ENCODE measurements around the gene IL4. TPM values are rescaled to one million over a fixed set of nuclear protein-coding genes. Genes with fewer than 3 reads are reported as not detected.
"Not testable (repeated sequence)": the region's sequence is repeated elsewhere in the genome, so short reads cannot be mapped to it uniquely, and the experiment has no call there.

The IL4 gene
- not detected for total RNA-seq
- long read RNA-seq = 0 reads

- DNase-seq = no peak
- Histone ChIP-seq H3K4me1 (peaks cover 19% of the 10 kb centered on the region), H3K27ac (peak within 1 kb of the TSS; percentile 70), H3K36me3 (no peaks in the 10 kb centered on the region), H3K4me3 (no peak within 1 kb of the TSS), H3K9me3 (no peaks in the 10 kb centered on the region), H3K27me3 (ENCODE audit: low read depth) (no peaks in the 10 kb centered on the region)
- intact Hi-C loops (cut with DNase I) = no loop called here
- no peak for ATAC-seq
- no peak for TF ChIP-seq CTCF (IDR thresholded peaks at IDR 0.05)
Observed at GRCh38 chr5:132673939-132674630, at the start of gene IL4. IL4 (plus strand) TSS chr5:132673989; CDS start chr5:132674051, 62 bp downstream.

- Histone ChIP-seq H3K27ac (no peak overlapping the region), H3K4me3 (no peak overlapping the region), H3K27me3 (ENCODE audit: low read depth) (no peaks in the 10 kb centered on the region), H3K4me1 (no peaks in the 10 kb centered on the region), H3K36me3 (peaks cover 33% of the 10 kb centered on the region), H3K9me3 (no peaks in the 10 kb centered on the region)
- no peak for TF ChIP-seq CTCF (IDR thresholded peaks at IDR 0.05)
- intact Hi-C loops (cut with DNase I) = no loop called here
- DNase-seq = no peak
- no peak for ATAC-seq
Observed at GRCh38 chr5:132627470-132627869, 46.3 kb upstream of the IL4 start.

- no peaks in the 10 kb centered on the region for H3K9me3 ChIP-seq
- ATAC-seq (no peak), DNase-seq (no peak)
- intact Hi-C loops (cut with DNase I) = no loop called here
- no peak for TF ChIP-seq CTCF (IDR thresholded peaks at IDR 0.05)
- no peak overlapping the region for H3K27ac ChIP-seq
- H3K4me1 ChIP-seq = no peaks in the 10 kb centered on the region
- peaks cover 21% of the 10 kb centered on the region for H3K36me3 ChIP-seq
- no peaks in the 10 kb centered on the region for H3K27me3 ChIP-seq (ENCODE audit: low read depth)
- no peak overlapping the region for H3K4me3 ChIP-seq
Observed at GRCh38 chr5:132628814-132629213, 45.0 kb upstream of the IL4 start.

- Histone ChIP-seq H3K27me3 (ENCODE audit: low read depth) (no peaks in the 10 kb centered on the region), H3K36me3 (peaks cover 21% of the 10 kb centered on the region), H3K4me1 (no peaks in the 10 kb centered on the region), H3K9me3 (no peaks in the 10 kb centered on the region), H3K27ac (no peak overlapping the region), H3K4me3 (no peak overlapping the region)
- ATAC-seq (no peak), DNase-seq (no peak)
- TF ChIP-seq CTCF (IDR thresholded peaks at IDR 0.05) = no peak
- intact Hi-C loops (cut with DNase I) = no loop called here
Observed at GRCh38 chr5:132629230-132629944, 44.4 kb upstream of the IL4 start.

GRCh38 chr5:132633587-132633986 is 40.2 kb upstream of the IL4 start:
- H3K27ac ChIP-seq; ATAC-seq; H3K4me1 ChIP-seq; DNase-seq; H3K4me3 ChIP-seq; H3K9me3 ChIP-seq; intact Hi-C loops (cut with DNase I); H3K27me3 ChIP-seq (ENCODE audit: low read depth): not testable (repeated sequence)
- H3K36me3 ChIP-seq = peaks cover 48% of the 10 kb centered on the region

GRCh38 chr5:132635873-132636272 is 37.9 kb upstream of the IL4 start:
- no peak for DNase-seq
- Histone ChIP-seq H3K27ac (no peak overlapping the region), H3K9me3 (no peaks in the 10 kb centered on the region), H3K4me1 (no peaks in the 10 kb centered on the region), H3K36me3 (peaks cover 50% of the 10 kb centered on the region), H3K27me3 (ENCODE audit: low read depth) (no peaks in the 10 kb centered on the region), H3K4me3 (no peak overlapping the region)
- no peak for ATAC-seq
- intact Hi-C loops (cut with DNase I) = no loop called here
- no peak for TF ChIP-seq CTCF (IDR thresholded peaks at IDR 0.05)

Data from lower lobe of right lung (tissue), 2 donors.